NCI-H1930 (cell line): ENCODE results near the gene FRMD1.

Source experiments
- DNase-seq, 2 experiments: peaks; one replicate each; lab custom pipeline; 2025; lab: John Stamatoyannopoulos, UW

Gene FRMD1

GRCh38 chr6:168025831-168026710 is 52.9 kb downstream of the FRMD1 start:
- DNase-seq = no peak

- no peak for DNase-seq
These were observed 54.0 kb downstream of the FRMD1 start for GRCh38 chr6:168024951-168025510.

GRCh38 chr6:168022488-168023321 is 56.3 kb downstream of the FRMD1 start:
- no peak for DNase-seq

- DNase-seq = no peak
These were observed 57.4 kb downstream of the FRMD1 start for GRCh38 chr6:168021581-168021980.

- DNase-seq = no peak
These were observed 58.8 kb downstream of the FRMD1 start for GRCh38 chr6:168020242-168020641.

GRCh38 chr6:168018664-168019063 is 60.3 kb downstream of the FRMD1 start:
- DNase-seq = no peak

- no peak for DNase-seq
These were observed 61.4 kb downstream of the FRMD1 start for GRCh38 chr6:168017629-168018028.

- no peak for DNase-seq
These were observed 62.1 kb downstream of the FRMD1 start for GRCh38 chr6:168016721-168017525.

GRCh38 chr6:168016176-168016620 is 62.8 kb downstream of the FRMD1 start:
- DNase-seq = no peak

GRCh38 chr6:168015482-168016175 is 63.4 kb downstream of the FRMD1 start:
- no peak for DNase-seq

GRCh38 chr6:168015009-168015408 is 64.0 kb downstream of the FRMD1 start:
- DNase-seq = no peak

- no peak for DNase-seq
These were observed 64.6 kb downstream of the FRMD1 start for GRCh38 chr6:168014428-168014827.

GRCh38 chr6:168013250-168013915 is 65.6 kb downstream of the FRMD1 start:
- no peak for DNase-seq

- DNase-seq = no peak
These were observed 66.4 kb downstream of the FRMD1 start for GRCh38 chr6:168012431-168013249.

GRCh38 chr6:168011291-168011690 is 67.7 kb downstream of the FRMD1 start:
- no peak for DNase-seq

GRCh38 chr6:168009331-168009730 is 69.7 kb downstream of the FRMD1 start:
- DNase-seq = no peak

GRCh38 chr6:168007592-168008338 is 71.2 kb downstream of the FRMD1 start:
- DNase-seq = no peak

- no peak for DNase-seq
These were observed 73.2 kb downstream of the FRMD1 start for GRCh38 chr6:168005796-168006195.

- no peak for DNase-seq
These were observed 74.1 kb downstream of the FRMD1 start for GRCh38 chr6:168004945-168005344.
